LNCaP clone FGC (cell line): Measurements from ENCODE around the gene PLS1.
"Not testable (repeated sequence)": the region's sequence is repeated elsewhere in the genome, so short reads cannot be mapped to it uniquely, and the experiment has no call there.

ENCODE experiments used
- DNase-seq: peaks from one replicate; pipeline ENCODE4 v3.0.0-alpha.2; 2011; ENCODE audit warnings: low read depth
- H3K4me3 ChIP-seq: 2 replicates; pipeline ENCODE4 v1.5.1; 2011; ENCODE audit warnings: mild to moderate bottlenecking, low read depth, low read length, control low read depth
- CTCF ChIP-seq: IDR thresholded peaks from 2 replicates; pipeline ENCODE4 v1.5.1; 2012; ENCODE audit warnings: mild to moderate bottlenecking; ENCODE audit not compliant: control insufficient read depth, insufficient read depth; ENCODE audit errors: extremely low read depth

The PLS1 gene

GRCh38 chr3:142726017-142726416 lies 129.8 kb downstream of the PLS1 start:
- DNase-seq, result no peak
- TF ChIP-seq CTCF, result no peak
- H3K4me3 ChIP-seq, result no peak overlapping the region

DNA sequence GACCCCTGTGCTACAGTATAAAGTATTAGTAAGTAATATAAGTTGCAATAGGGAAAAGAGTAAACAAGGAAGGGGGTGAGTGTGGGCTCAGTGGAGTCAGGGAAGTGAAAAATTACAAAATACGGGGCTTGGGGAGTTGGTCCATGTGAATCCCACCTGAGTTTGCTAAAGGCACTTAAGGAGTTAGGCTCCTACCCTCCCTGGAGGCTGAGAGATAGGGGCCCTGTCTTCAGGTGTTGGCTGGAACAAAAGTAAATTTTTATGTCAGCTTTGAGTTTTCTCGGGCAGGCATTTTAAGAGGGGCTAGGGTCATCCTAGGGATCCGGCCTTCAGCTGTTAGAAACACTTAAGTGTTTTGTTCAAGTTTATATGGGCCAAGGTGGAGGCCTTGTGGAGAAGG lies 135.9 kb downstream of the PLS1 start:
- TF ChIP-seq CTCF, result no peak
- H3K4me3 ChIP-seq, result no peak overlapping the region
- no peak for DNase-seq

DNA sequence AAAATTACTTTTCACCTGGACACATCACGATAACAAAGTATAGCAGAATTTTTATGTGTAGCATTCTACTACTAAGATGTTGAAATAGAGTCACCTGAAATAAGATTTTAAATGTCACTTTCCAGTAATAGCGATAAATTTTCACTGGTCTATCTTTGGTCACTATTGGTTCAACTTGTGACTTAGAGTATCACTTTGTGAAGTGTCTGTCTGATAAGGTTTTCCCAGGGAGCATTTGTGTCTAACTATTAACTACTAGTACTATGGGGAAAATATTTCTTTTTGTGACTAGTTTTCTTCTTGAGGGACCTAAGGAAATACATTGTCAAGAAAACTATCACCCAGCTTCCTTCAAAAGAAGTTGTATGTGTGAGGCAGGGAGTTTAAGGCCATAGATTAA lies 138.6 kb downstream of the PLS1 start:
- TF ChIP-seq CTCF, result no peak
- DNase-seq, result no peak
- H3K4me3 ChIP-seq, result no peak overlapping the region

DNA sequence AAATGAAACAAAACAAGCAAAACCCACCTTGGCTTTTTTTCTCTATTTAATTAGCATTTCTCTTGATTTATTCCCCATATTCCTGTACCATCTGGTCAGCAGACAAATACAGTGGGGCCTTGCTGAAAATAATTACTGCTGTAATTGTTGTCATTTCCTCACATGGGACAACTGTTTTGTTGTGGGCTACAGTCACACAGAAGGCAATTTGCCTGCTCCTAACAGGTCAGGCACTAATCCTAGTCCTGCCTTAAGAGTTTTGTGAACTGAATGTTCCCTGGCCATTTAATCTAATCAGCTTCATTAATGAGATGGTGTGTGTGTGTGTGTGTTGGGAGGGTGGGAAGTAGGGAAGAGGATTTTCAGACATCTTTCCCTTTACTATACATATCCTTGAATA lies 139.3 kb downstream of the PLS1 start:
- DNase-seq, result no peak
- no peak for TF ChIP-seq CTCF
- H3K4me3 ChIP-seq, result no peak overlapping the region

DNA sequence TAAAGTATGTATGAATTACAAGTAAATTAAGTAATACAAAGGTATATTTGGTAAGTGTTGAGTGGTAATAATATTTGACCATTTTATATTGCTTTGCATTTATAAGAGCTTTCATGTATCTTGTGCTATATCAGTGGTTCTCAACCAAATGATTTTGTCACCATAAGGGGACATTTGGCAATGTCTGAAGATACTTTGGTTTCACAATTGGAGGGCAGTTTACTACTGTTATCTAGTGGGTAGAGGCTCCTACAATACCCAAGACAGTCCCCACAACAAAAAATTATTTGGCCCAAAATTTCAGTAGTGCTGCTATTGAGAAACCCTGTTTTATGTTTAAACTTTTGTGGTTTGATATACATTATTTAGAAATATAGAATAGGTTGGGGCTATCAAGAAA lies 142.2 kb downstream of the PLS1 start:
- H3K4me3 ChIP-seq, result no peak overlapping the region
- no peak for TF ChIP-seq CTCF
- no peak for DNase-seq

DNA sequence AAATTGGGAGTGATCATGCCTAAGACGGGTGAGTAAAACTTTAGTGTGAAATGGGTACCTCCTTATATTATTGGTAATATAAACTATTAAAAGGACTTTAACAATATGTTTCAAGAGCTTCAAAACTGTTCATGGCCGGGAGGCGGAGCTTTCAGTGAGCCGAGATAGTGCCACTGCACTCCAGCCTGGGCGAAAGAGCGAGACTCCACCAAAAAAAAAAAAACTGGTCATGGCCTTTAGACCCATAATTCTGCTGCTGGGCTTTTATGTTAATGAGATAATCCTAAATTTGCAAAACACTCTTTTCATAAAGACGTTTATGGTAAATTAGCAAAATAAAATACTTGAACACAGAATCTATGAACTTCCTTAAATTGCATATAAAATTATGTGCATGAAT lies 150.5 kb downstream of the PLS1 start:
- no peak for DNase-seq
- no peak overlapping the region for H3K4me3 ChIP-seq
- no peak for TF ChIP-seq CTCF

GRCh38 chr3:142750531-142750930 lies 154.3 kb downstream of the PLS1 start:
- not testable (repeated sequence) for H3K4me3 ChIP-seq, DNase-seq

GRCh38 chr3:142752605-142753004 lies 156.4 kb downstream of the PLS1 start:
- DNase-seq, result not testable (repeated sequence)

More at GRCh38 chr3:142752605-142753004, 156.4 kb downstream of the PLS1 start:
- not testable (repeated sequence) for H3K4me3 ChIP-seq
